HG03196 (cell line): Measurements from ENCODE around the gene SLC16A3.
"Not testable (repeated sequence)": the region's sequence is repeated elsewhere in the genome, so short reads cannot be mapped to it uniquely, and the experiment has no call there.

Experiments used
- ATAC-seq: cut with Tn5 transposase; IDR thresholded peaks from one replicate; pipeline ENCODE4 v1.9.1; 2021; ENCODE audit not compliant: unreplicated experiment

Gene SLC16A3

GRCh38 chr17:82259972-82260961 is 31.4 kb downstream of the SLC16A3 start:
- ATAC-seq = not testable (repeated sequence)

GRCh38 chr17:82262344-82262743 is 33.5 kb downstream of the SLC16A3 start:
- no peak for ATAC-seq

- no peak for ATAC-seq
Measured at GRCh38 chr17:82263641-82264040, 34.8 kb downstream of the SLC16A3 start.

GRCh38 chr17:82266142-82266541 is 37.3 kb downstream of the SLC16A3 start:
- no peak for ATAC-seq

GRCh38 chr17:82267575-82268379 is 38.9 kb downstream of the SLC16A3 start:
- ATAC-seq = no peak

GRCh38 chr17:82269138-82269881 is 40.5 kb downstream of the SLC16A3 start:
- ATAC-seq = no peak

GRCh38 chr17:82269882-82270500 is 41.1 kb downstream of the SLC16A3 start:
- no peak for ATAC-seq

- no peak for ATAC-seq
Measured at GRCh38 chr17:82270651-82271050, 41.8 kb downstream of the SLC16A3 start.

GRCh38 chr17:82271401-82271800 is 42.6 kb downstream of the SLC16A3 start:
- no peak for ATAC-seq

- ATAC-seq = peak; percentile 19
Measured at GRCh38 chr17:82272495-82273326, 43.9 kb downstream of the SLC16A3 start.

GRCh38 chr17:82273327-82274133 is 44.7 kb downstream of the SLC16A3 start, which contains the start of gene CSNK1D:
Gene CSNK1D, minus strand, starts transcription at chr17:82273700. Its CDS starts 319 bp downstream, at chr17:82273381.
- ATAC-seq = peak; percentile 71

- ATAC-seq = peak; percentile 5
Measured at GRCh38 chr17:82274134-82275020, 45.5 kb downstream of the SLC16A3 start.

GRCh38 chr17:82275326-82275725 is 46.5 kb downstream of the SLC16A3 start:
- no peak for ATAC-seq

GRCh38 chr17:82276938-82277337 is 48.1 kb downstream of the SLC16A3 start:
- ATAC-seq = no peak

- no peak for ATAC-seq
Measured at GRCh38 chr17:82277851-82278250, 49.0 kb downstream of the SLC16A3 start.

GRCh38 chr17:82278308-82278707 is 49.5 kb downstream of the SLC16A3 start:
- no peak for ATAC-seq

- no peak for ATAC-seq
Measured at GRCh38 chr17:82278786-82279391, 50.0 kb downstream of the SLC16A3 start.
